ENCODE results near the gene RASGRF1. TPM values are rescaled to one million over a fixed set of nuclear protein-coding genes. Genes with fewer than 3 reads are reported as not detected.
"Not testable (repeated sequence)": the region's sequence is repeated elsewhere in the genome, so short reads cannot be mapped to it uniquely, and the experiment has no call there.

The RASGRF1 gene
- total and polyA plus RNA-seq, 9 of the 15 experiments (the other 6 are each of a cell fraction or from before 2014, with no cell fraction given) = 0.03 to 0.58 (median 0.06) TPM; not detected in 1

- H3K9ac ChIP-seq (ENCODE audit: insufficient read depth in 1 of 2, low read depth in 2 of 2, low read length in 2 of 2); H3K36me3 ChIP-seq (ENCODE audit: control insufficient read depth, insufficient read depth, low read length); H3K9me1 ChIP-seq (ENCODE audit: control insufficient read depth, insufficient read depth, low read length); H3K9me3 ChIP-seq (replicated peaks; ENCODE audit: control insufficient read depth, insufficient read depth, low read depth, low read length); BruUV-seq (replicated peaks); POLR2A ChIA-PET; FAIRE-seq; DNase-seq (ENCODE audit: extremely low read depth in 1 of 4, low spot score in 3 of 4); H3K4me3 ChIP-seq; CTCF ChIA-PET (ENCODE audit: low intra/inter-chr PET ratio); H3K4me2 ChIP-seq (ENCODE audit: insufficient read depth, low read length); H3K4me1 ChIP-seq (replicated peaks in 1 of 2; ENCODE audit: control insufficient read depth in 2 of 2, insufficient read depth in 2 of 2, low read length in 2 of 2); ATAC-seq; H4K20me1 ChIP-seq (replicated peaks; ENCODE audit: control insufficient read depth, insufficient read depth, low read length); H3K27ac ChIP-seq (ENCODE audit: extremely low read depth, low read depth, low read length); in situ Hi-C loops (cut with MboI); H2AFZ ChIP-seq (ENCODE audit: low read depth, low read length); H3K79me2 ChIP-seq (ENCODE audit: control insufficient read depth, insufficient read depth, low read length); intact Hi-C loops (cut with micrococcal nuclease): not testable (repeated sequence)
- peaks cover 0 to 19% of the 10 kb centered on the region in 2 experiments; a peak in 3 of 5 replicates for H3K27me3 ChIP-seq (ENCODE audit: control insufficient read depth in 2 of 2, insufficient read depth in 2 of 2, low read length in 2 of 2)
- TF ChIP-seq CBX5 (IDR thresholded peaks at IDR 0.05; ENCODE audit: borderline replicate concordance, low read depth) (0 out of 2 replicates have a peak, but pooled peaks have one; percentile 28), YY1 (IDR thresholded peaks at IDR 0.05; ENCODE audit: borderline replicate concordance in 1 of 3, control insufficient read depth in 1 of 3, extremely low read depth in 1 of 3, insufficient read depth in 3 of 3, insufficient read length in 1 of 3, insufficient replicate concordance in 2 of 3, low read depth in 1 of 3, low read length in 2 of 3) (peak in 1 of 3 experiments; percentile 20), ZNF431 (CRISPR knock-in tag; IDR thresholded peaks at IDR 0.05) (peak; percentile 98), ZNF766 (CRISPR knock-in tag; conservative IDR thresholded peaks at IDR 0.05) (peak; percentile 91)
Observed at GRCh38 chr15:79024493-79024892, 66.1 kb downstream of the RASGRF1 start.

- Histone ChIP-seq H3K4me1 (replicated peaks in 1 of 2; ENCODE audit: control insufficient read depth in 2 of 2, insufficient read depth in 2 of 2, low read length in 2 of 2) (no peaks in the 10 kb centered on the region; a peak in 1 of 5 replicates), H3K4me2 (ENCODE audit: insufficient read depth, low read length) (no peak overlapping the region), H3K9me1 (ENCODE audit: control insufficient read depth, insufficient read depth, low read length) (peaks cover 2% of the 10 kb centered on the region), H3K36me3 (ENCODE audit: control insufficient read depth, insufficient read depth, low read length) (no peaks in the 10 kb centered on the region), H4K20me1 (replicated peaks; ENCODE audit: control insufficient read depth, insufficient read depth, low read length) (peaks cover 5% of the 10 kb centered on the region), H2AFZ (ENCODE audit: low read depth, low read length) (no peak overlapping the region), H3K79me2 (ENCODE audit: control insufficient read depth, insufficient read depth, low read length) (no peaks in the 10 kb centered on the region), H3K4me3 (no peak overlapping the region), H3K27ac (ENCODE audit: extremely low read depth, low read depth, low read length) (no peak overlapping the region), H3K27me3 (ENCODE audit: control insufficient read depth in 2 of 2, insufficient read depth in 2 of 2, low read length in 2 of 2) (peaks cover 0 to 17% of the 10 kb centered on the region in 2 experiments; a peak in 1 of 5 replicates), H3K9me3 (replicated peaks; ENCODE audit: control insufficient read depth, insufficient read depth, low read depth, low read length) (no peaks in the 10 kb centered on the region; the same call in 1 of the 2 replicates), H3K9ac (ENCODE audit: insufficient read depth in 1 of 2, low read depth in 2 of 2, low read length in 2 of 2) (no peak overlapping the region)
- no TSS peak for BruUV-seq (replicated peaks)
- WGBS (ENCODE audit: insufficient coverage, low coverage, missing lambda C conversion rate) = 0% methylated on average over 1 of the region's 1 CpG
- POLR2A ChIA-PET = no interaction called here
- no peak for DNase-seq (ENCODE audit: extremely low read depth in 1 of 4, low spot score in 3 of 4)
- no peak for FAIRE-seq
- CTCF ChIA-PET (ENCODE audit: low intra/inter-chr PET ratio) = no interaction called here
- in situ Hi-C loops (cut with MboI) = no loop called here
- ATAC-seq = no peak
- intact Hi-C loops (cut with micrococcal nuclease) = no loop called here
- TF ChIP-seq KDM1A (IDR thresholded peaks at IDR 0.05) (peak in 1 of 2 experiments; percentile 43; a peak in 1 of 4 replicates), MIER1 (IDR thresholded peaks at IDR 0.05; ENCODE audit: low read depth) (no peak), NFIC (IDR thresholded peaks at IDR 0.05) (peak; percentile 16; the same call in 1 of the 2 replicates), EGR1 (conservative IDR thresholded peaks at IDR 0.05) (no peak), ZBTB26 (CRISPR knock-in tag; IDR thresholded peaks at IDR 0.05) (peak; percentile 10; the same call in 1 of the 2 replicates)
- TF ChIP-seq, protein P1, sequence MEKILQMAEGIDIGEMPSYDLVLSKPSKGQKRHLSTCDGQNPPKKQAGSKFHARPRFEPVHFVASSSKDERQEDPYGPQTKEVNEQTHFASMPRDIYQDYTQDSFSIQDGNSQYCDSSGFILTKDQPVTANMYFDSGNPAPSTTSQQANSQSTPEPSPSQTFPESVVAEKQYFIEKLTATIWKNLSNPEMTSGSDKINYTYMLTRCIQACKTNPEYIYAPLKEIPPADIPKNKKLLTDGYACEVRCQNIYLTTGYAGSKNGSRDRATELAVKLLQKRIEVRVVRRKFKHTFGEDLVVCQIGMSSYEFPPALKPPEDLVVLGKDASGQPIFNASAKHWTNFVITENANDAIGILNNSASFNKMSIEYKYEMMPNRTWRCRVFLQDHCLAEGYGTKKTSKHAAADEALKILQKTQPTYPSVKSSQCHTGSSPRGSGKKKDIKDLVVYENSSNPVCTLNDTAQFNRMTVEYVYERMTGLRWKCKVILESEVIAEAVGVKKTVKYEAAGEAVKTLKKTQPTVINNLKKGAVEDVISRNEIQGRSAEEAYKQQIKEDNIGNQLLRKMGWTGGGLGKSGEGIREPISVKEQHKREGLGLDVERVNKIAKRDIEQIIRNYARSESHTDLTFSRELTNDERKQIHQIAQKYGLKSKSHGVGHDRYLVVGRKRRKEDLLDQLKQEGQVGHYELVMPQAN (IDR thresholded peaks at IDR 0.05; ENCODE audit: borderline replicate concordance) = peak; percentile 44; the same call in 1 of the 2 replicates
Observed at GRCh38 chr15:79023918-79024317, 66.7 kb downstream of the RASGRF1 start.
